Esophagus squamous epithelium (tissue), 4 donors: ENCODE data around the gene RIPOR2.

Source experiments
- CTCF ChIP-seq, 6 experiments: fragments of 450-650 bp in 4 of 6; fragments of 200-600 bp in 2 of 6; sonication (generic) in 2 of 6; IDR thresholded peaks; one replicate each; pipeline ENCODE4 v1.5.1; 2016 to 2019; ENCODE audit warnings: antibody characterized with exemption in 6 of 6, mild to moderate bottlenecking in 4 of 6, moderate library complexity in 4 of 6
- POLR2A ChIP-seq, 4 donors: fragments of 450-650 bp; IDR thresholded peaks; one replicate each; pipeline ENCODE4 v1.6.1; 2017; ENCODE audit warnings: antibody characterized with exemption in 4 of 4, mild to moderate bottlenecking in 4 of 4, moderate library complexity in 3 of 4

- TF ChIP-seq CTCF (IDR thresholded peaks at IDR 0.05) (no peak), POLR2A (IDR thresholded peaks at IDR 0.05) (no peak)
These were observed 33.6 kb upstream of the RIPOR2 start for GRCh38 chr6:24969343-24969860.
